DOHH2 (cell line): Measurements from ENCODE around the gene GAREM1.

Experiments used
- CTCF ChIP-seq: fragments of 200-600 bp; sonication (generic); IDR thresholded peaks from one replicate; pipeline ENCODE4 v1.5.1; 2014; ENCODE audit warnings: antibody characterized with exemption, mild to moderate bottlenecking, low read depth, low read length; ENCODE audit not compliant: poor library complexity, severe bottlenecking
- EZH2phosphoT487 ChIP-seq: fragments of 200-600 bp; sonication (generic); IDR thresholded peaks from 2 replicates; pipeline ENCODE4 v1.6.1; 2017; ENCODE audit warnings: borderline replicate concordance, mild to moderate bottlenecking, antibody characterized with exemption, low read length, moderate library complexity, mixed read lengths

GRCh38 chr18:32337821-32338220, 132.9 kb downstream of the GAREM1 start:
- TF ChIP-seq CTCF (no peak), EZH2phosphoT487 (no peak)
